GDM1 (cell line): ENCODE results near the gene NOS1AP.
"Not testable (repeated sequence)": the region's sequence is repeated elsewhere in the genome, so short reads cannot be mapped to it uniquely, and the experiment has no call there.

ENCODE experiments used
- DNase-seq: peaks from one replicate; lab custom pipeline; 2025; lab: John Stamatoyannopoulos, UW

NOS1AP gene

GRCh38 chr1:162336621-162337285, 267.3 kb downstream of the NOS1AP start:
- DNase-seq, result no peak

GRCh38 chr1:162342452-162342983, 273.0 kb downstream of the NOS1AP start:
- no peak for DNase-seq

GRCh38 chr1:162343470-162343869, 274.0 kb downstream of the NOS1AP start:
- no peak for DNase-seq

DNA sequence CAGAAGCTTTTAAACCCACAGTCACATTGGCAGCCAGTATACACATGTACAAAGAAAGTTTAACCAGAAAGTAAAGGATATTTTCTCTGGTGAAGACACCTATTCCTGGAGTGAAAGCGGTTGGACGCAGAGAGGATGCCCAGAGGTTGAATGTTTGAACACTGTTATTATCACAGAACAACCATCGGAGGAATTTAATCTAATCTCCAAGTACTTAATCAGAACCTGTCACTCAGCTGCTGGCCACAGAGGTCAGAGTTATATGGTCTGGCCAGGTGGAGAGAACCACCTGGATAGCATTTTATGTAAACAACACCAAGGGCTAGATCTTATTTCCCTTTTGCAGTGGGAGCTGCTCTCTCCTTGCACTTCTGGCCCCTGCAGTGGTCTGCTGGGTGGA, 277.8 kb downstream of the NOS1AP start:
- DNase-seq, result no peak

- DNase-seq, result no peak
These were observed 280.3 kb downstream of the NOS1AP start for GRCh38 chr1:162349635-162350330.

DNA sequence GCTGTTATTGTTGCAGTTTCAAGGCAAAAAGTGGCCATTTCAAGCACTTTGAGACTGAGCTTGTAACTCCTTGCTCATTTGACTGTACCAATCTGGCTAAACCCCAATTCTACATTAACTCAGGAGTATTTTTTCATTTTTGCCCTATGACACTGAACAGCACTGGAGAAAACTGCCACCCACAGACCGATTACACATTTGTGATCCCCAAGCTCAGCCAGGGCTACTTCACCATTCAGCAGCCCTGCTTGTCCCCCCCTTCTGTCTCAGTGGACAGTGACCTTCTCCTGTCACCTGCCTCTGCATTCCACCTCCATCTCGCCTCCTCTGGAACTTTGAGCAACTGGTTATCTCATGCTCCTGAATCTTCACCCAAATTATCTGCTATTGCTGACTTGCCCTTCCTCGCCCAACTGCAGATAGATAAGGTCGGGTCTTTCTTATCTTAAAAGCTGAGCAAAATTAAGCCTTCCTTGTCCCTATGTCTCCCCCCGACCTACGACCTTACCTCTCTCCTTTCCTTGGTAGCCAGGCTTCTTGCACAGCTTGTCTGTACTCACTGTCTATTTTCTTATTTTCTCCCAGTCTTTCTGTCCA, 281.9 kb downstream of the NOS1AP start:
- no peak for DNase-seq

- DNase-seq, result not testable (repeated sequence)
These were observed 282.4 kb downstream of the NOS1AP start for GRCh38 chr1:162351874-162352273.

GRCh38 chr1:162353078-162353477, 283.6 kb downstream of the NOS1AP start:
- no peak for DNase-seq

DNA sequence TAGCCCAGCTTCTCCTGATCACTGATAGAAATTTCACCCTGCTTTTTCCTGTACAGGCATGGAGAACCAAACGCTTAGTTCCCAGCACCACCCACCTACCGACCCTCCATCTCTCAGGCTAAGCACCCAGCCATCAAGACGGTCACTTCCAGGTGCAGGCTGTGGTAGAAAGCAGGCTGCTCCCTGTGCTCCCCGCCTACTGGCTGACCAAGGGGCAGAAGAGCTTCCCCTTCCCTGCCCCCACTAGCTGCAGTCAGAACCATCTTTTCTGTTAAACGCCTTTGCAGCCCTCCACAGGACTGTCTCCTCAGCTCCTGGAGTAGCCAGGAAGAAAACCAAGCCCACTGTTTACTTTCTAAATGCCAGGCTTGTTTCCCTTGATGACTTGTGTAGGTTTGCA, 284.2 kb downstream of the NOS1AP start:
- no peak for DNase-seq

- peak; percentile 29 for DNase-seq
These were observed 288.3 kb downstream of the NOS1AP start for GRCh38 chr1:162357681-162358266.

DNA sequence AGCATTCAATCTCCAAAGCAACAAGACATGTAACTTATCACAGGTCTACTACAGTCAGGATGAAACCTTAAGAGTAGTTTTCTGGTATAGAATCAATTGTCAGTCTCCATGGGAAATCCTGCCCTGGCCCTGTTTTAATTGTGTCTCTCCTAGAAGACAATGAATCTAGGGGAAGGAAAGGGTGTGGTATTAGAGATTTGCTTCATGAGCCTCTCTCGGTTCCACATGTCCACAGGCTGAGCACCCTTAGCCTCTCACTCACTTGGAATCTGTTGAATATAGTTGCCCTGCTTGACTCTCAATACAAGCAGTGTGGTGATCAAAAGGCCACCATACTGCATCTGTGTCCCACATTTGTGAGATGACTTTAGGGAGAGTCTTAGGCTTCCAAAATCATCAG, 289.4 kb downstream of the NOS1AP start:
- DNase-seq, result no peak

- no peak for DNase-seq
These were observed 290.2 kb downstream of the NOS1AP start for GRCh38 chr1:162359523-162360236.

DNA sequence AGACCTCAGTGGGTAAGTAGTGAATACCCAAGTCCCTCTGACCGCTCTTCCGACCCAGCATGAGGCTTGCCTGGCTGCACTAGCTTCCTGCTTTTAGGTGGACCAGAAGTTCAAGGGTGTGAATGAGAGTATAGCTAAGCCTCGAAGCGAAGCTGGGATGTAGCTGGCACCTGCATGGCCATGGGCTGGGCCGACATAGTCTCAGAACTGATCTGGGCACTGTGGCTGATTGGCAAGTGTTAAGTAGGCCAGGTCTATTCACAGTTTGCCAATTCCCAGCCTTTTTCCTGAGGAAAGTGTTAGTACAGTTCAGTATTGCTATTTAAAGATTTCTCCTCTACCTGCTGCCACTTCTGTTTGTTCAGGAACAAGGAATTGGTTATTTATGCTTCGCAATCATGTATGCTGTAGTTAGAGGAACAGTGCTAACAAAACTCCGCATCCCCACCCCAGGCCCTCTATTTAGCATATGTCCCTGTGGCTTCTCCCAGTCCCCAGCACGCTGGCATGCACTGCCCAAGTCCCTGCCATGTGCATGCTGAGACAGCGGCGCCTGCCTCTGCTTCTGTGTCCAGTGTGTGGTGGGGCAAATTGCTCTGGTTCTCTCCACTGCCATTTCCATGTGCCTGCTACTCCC, 290.9 kb downstream of the NOS1AP start:
- no peak for DNase-seq

- DNase-seq, result no peak
These were observed 291.4 kb downstream of the NOS1AP start for GRCh38 chr1:162360874-162361260.

DNA sequence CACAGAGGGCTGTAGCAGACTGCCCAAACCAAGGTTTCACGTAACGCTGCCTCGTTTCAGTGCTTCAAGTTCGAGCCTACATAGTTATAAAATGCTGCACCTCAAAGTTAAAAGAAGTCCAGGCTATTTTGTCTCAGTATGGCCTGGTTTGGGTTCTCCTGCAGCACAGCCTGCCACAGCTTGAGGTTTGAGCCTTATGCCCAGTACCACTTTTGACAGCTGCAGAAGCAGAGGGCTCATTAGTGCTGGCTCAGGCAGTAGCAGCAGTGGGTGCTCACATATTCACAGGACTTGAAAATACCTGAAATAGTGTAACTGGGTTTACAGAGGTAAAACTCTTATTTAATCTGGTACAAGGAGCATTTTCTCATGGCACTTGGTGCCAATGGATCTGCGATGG, 291.9 kb downstream of the NOS1AP start:
- DNase-seq, result no peak

DNA sequence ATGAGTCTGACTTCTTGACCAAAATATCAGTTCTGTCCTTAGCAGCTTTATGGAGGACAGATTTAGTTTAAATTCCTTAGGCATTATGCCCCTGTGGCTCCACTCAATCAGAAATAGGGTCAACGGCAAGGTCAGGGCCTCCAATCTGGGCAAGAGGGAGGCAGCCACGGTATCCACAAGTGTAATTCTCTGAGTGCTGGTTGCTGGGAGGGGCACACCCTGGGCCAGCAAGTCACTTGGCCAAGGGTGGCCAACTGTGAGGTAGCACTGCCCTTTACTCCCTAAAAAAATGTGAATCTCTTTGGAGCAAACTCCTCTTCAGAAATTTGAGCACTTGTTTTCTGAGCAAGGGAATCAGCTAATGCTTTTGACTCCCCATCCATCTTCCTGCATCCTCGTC, 294.3 kb downstream of the NOS1AP start:
- DNase-seq, result no peak

DNA sequence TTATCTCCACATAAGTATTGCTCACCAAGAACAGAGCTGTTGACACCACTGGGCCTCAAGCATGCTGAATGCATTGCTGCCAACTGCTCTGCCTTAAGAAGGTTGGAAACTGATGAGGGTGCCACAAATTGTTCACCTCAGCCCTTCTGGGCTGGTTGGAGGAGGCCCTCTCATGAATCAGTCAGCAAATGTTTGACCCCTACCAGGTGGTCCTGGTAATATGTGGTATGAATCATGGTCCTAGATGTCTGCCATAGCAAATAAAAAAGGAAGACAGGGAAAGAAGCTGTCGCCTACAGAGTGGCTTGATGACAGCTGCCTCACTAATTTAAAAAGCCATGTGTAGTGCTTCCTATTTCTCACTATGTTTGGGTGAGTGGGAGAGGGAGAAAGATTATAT, 295.0 kb downstream of the NOS1AP start:
- no peak for DNase-seq

DNA sequence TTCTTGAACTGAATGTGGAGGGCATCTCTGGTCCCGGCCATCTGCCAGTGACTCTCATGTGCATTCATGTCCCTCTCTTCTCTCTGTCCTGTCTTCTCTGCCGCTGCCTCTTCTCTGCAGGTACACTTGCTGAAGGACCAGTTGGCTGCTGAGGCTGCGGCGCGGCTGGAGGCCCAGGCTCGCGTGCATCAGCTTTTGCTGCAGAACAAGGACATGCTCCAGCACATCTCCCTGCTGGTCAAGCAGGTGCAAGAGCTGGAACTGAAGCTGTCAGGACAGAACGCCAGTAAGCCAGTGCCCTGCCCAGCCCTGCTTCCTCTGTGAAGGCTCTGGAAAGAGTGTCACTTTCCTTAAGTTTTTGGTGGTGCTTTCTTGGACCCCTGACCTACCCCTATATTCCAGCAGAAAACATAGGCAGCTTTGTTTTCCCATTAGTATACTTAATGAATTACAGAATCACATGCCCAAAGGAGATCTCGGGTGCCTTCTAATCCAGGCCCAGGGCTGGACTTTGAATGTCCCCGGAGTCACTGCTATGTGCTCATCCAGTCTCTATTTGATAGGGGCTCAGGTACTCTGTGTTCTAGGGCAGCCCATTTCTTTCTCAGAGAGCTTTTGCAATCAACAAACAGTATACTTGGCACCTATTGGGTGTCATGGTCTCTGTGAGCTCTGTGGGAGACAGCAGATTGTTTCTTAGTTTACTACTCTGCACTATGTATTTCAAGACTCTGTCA, 296.0 kb downstream of the NOS1AP start:
- DNase-seq, result no peak

DNA sequence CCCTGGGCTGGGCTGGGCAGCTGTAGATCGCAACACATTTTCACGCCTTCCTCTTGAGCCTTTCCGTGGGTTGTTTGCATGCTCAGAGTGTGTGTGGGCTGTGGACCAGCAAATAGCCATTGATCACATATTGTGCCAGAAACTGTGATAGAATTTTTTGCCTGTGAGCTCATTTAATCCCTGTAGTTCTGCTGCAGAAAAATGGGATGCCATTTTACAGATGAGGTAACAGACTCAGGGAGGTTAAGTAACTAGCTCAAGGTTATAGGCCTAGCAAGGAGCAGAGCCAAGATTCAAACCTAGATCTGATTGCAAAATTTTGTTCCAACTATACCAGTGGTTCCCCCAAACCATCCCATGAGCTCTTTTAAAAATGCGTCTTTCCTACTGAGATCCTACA, 296.7 kb downstream of the NOS1AP start:
- DNase-seq, result no peak

GRCh38 chr1:162366671-162367070, 297.2 kb downstream of the NOS1AP start:
- no peak for DNase-seq

GRCh38 chr1:162367073-162367472, 297.6 kb downstream of the NOS1AP start:
- no peak for DNase-seq
